Ecto neural progenitor cell (in vitro differentiated cells): ENCODE data around the gene ORC5.

Experiments
- DNase-seq: peaks from one replicate; pipeline ENCODE4 v3.0.0-alpha.2; 2018; ENCODE audit warnings: low spot score

The ORC5 gene

GRCh38 chr7:104124893-104125477, 82.8 kb downstream of the ORC5 start:
- no peak for DNase-seq

DNA sequence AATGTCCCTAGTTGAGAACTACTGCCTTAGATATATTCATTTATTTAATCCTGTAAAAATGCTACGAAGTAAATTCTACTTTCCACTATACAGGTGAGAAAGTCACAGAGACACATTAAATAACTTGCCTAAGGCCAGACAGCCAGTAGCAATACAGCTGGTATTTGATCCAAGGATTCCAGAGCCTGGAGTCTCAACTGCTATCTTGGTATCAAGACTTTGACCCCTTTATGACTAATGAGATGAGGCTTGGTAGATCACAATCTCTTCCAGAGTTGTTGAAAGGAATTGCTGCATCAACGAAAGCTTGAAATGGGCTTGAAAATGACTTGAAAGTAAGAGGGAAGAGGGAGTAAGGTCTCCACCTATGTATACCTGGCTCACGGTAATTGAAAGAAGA, 83.3 kb downstream of the ORC5 start:
- no peak for DNase-seq

DNA sequence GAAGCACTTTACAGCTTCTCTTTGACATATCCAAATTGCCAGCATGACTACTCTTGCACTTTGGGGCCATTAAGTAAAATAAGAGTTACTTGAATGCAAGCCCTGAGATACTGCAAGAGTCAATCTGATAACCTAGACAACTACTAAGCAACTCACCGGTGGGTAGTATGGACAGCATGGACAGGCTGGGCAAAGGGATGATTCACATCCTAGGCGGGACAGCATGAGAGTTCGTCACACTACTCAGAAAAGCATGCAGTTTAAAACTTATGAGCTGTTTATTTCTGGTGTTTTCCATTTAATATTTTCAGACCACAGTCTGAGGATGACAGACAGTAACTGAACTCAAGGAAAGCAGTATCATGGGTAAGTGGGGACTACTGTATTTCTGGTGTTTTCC, 84.0 kb downstream of the ORC5 start:
- no peak for DNase-seq

GRCh38 chr7:104113788-104114187, 94.0 kb downstream of the ORC5 start:
- no peak for DNase-seq

GRCh38 chr7:104112623-104113022, 95.2 kb downstream of the ORC5 start:
- DNase-seq, result no peak

- DNase-seq, result no peak
Observed at GRCh38 chr7:104111271-104111670, 96.5 kb downstream of the ORC5 start.

GRCh38 chr7:104106108-104106905, 101.5 kb downstream of the ORC5 start:
- no peak for DNase-seq

- DNase-seq, result no peak
Observed at GRCh38 chr7:104098890-104099289, 108.9 kb downstream of the ORC5 start.

DNA sequence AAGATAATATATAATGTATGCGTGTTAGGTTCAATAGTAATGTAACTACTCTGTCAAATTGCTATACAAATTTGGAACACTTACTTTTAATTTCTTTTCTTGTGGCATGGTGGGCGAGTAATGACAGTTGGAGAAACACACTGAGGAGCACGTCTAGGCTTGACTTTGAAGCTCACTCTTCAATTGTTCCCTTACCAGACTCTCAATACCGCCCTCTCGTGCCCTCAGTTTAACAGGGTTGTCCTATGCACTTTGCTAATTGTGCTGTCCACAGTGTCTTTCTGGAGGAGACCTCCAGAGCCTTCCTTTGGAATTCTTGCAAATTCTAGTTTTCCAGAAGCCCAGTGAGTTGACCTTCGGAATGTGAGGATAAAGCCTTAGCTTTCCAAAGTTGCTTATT, 111.1 kb downstream of the ORC5 start:
- DNase-seq, result no peak

DNA sequence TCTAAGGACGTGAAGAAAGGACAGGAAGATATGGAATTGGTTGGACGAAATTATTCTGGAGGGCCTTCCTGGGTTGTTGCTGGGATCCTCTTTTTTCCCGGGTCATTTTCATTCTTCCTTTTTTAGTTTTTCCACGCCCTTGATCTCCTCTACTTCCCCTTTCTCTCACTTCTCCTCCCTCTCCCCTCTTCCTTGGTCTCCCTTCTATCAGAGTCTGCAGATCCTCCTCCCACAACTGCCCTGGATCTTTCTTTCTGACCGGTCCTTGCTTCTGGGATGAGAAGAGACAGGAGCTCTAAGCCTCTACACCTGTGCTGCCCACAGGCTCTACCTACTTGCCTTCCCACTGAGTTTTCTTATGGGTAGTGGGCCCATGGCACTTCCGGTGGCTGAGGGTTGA, 114.7 kb downstream of the ORC5 start:
- no peak for DNase-seq

DNA sequence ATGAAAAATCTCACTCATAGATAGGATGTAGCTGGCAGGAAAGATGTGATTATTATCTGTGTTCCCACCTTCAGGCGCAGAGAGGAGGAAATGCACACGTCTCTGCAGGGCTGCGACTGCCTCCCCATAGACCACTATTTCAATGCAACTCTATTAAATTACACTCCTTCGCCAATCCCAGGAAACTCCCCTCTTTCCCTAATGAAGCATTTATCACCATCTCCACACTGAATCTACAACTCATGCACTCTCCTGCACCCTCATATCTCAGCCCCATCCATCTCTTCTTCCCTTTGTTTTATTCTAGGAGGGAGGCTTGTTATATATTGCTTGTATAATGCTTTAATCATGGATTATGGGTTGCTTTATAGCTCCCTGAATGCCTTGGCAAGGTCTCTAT, 116.6 kb downstream of the ORC5 start:
- no peak for DNase-seq

- no peak for DNase-seq
Observed at GRCh38 chr7:104089612-104090011, 118.2 kb downstream of the ORC5 start.

DNA sequence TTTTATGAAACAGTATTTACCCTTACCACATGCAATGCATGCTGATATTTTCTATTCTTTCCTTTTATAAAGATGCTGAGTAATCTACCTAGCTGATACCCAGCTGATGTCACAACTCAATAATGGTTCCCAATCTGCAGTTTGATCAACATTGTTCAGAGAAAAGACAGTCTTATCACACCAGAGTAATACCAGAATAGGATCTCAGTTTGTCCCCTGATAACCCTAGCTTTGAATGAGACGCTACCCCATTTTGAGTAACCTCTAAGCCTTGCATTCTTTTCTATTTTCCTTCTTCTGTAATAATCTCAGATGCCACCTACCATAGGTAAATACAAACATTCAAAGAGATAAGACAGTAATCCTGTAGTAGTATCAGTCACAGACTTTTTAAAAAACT, 118.8 kb downstream of the ORC5 start:
- DNase-seq, result no peak
